T follicular helper cell (primary cell): Measurements from ENCODE around the gene MAST3.
"Not testable (repeated sequence)": the region's sequence is repeated elsewhere in the genome, so short reads cannot be mapped to it uniquely, and the experiment has no call there.

ENCODE experiments used
- DNase-seq: peaks from one replicate; pipeline ENCODE4 v3.0.0-alpha.2; 2020; ENCODE audit warnings: low read depth

Gene MAST3

GRCh38 chr19:18137657-18138339 is 40.2 kb downstream of the MAST3 start:
- DNase-seq: no peak

- DNase-seq: no peak
Observed at GRCh38 chr19:18140473-18140872, 42.9 kb downstream of the MAST3 start.

GRCh38 chr19:18141031-18141430 is 43.5 kb downstream of the MAST3 start:
- DNase-seq: no peak

- no peak for DNase-seq
Observed at GRCh38 chr19:18143902-18144301, 46.3 kb downstream of the MAST3 start.

- DNase-seq: no peak
Observed at GRCh38 chr19:18144361-18144760, 46.8 kb downstream of the MAST3 start.

- DNase-seq: no peak
Observed at GRCh38 chr19:18144906-18145305, 47.3 kb downstream of the MAST3 start.

GRCh38 chr19:18145391-18145999 is 47.9 kb downstream of the MAST3 start:
- no peak for DNase-seq

- DNase-seq: no peak
Observed at GRCh38 chr19:18147396-18147795, 49.8 kb downstream of the MAST3 start.

GRCh38 chr19:18149596-18149975 is 52.0 kb downstream of the MAST3 start:
- DNase-seq: no peak

GRCh38 chr19:18150776-18151624 is 53.4 kb downstream of the MAST3 start:
- DNase-seq: no peak

- peak; percentile 97 for DNase-seq
Observed at GRCh38 chr19:18152442-18152816, 54.9 kb downstream of the MAST3 start.

GRCh38 chr19:18152817-18153555 is 55.4 kb downstream of the MAST3 start, which contains the start of gene PIK3R2:
PIK3R2 (plus strand) TSS chr19:18153163; CDS start chr19:18155880, 2,717 bp downstream.
- DNase-seq: peak; percentile 100

- DNase-seq: peak; percentile 22
Observed at GRCh38 chr19:18153556-18154134, 56.1 kb downstream of the MAST3 start.

- DNase-seq: no peak
Observed at GRCh38 chr19:18155095-18156087, 57.8 kb downstream of the MAST3 start.

GRCh38 chr19:18156268-18156667 is 58.7 kb downstream of the MAST3 start:
- no peak for DNase-seq

GRCh38 chr19:18156841-18157464 is 59.4 kb downstream of the MAST3 start:
- no peak for DNase-seq

- DNase-seq: no peak
Observed at GRCh38 chr19:18157465-18158063, 60.0 kb downstream of the MAST3 start.

- DNase-seq: no peak
Observed at GRCh38 chr19:18158467-18158866, 60.9 kb downstream of the MAST3 start.

- DNase-seq: not testable (repeated sequence)
Observed at GRCh38 chr19:18159059-18159616, 61.6 kb downstream of the MAST3 start.
